ENCODE measurements around the gene AACS. TPM values are rescaled to one million over a fixed set of nuclear protein-coding genes. Genes with fewer than 3 reads are reported as not detected.
A peak's percentile ranks its signal among the peaks of the same experiment; 100 is the strongest.
"Not testable (repeated sequence)": the region's sequence is repeated elsewhere in the genome, so short reads cannot be mapped to it uniquely, and the experiment has no call there.

Gene AACS
- 16.0 and 16.3 TPM in 2 replicates for total RNA-seq (2014; rRNA removed)
- 19.4 TPM for polyA plus RNA-seq (2012)

GRCh38 chr12:125065021-125065918, at the start of gene AACS:
TSS of gene AACS (plus strand) at chr12:125065435. CDS start at chr12:125065585, 150 bp downstream.
- peak; percentile 59 for DNase-seq (ENCODE audit: low read depth)

GRCh38 chr12:125015680-125016310, 49.4 kb upstream of the AACS start:
- peak; percentile 50 for DNase-seq (ENCODE audit: low read depth)

GRCh38 chr12:125017801-125018200, 47.4 kb upstream of the AACS start:
- DNase-seq (ENCODE audit: low read depth): no peak

- DNase-seq (ENCODE audit: low read depth): no peak
These were observed 46.9 kb upstream of the AACS start for GRCh38 chr12:125018356-125018755.

GRCh38 chr12:125021096-125021495, 44.1 kb upstream of the AACS start:
- no peak for DNase-seq (ENCODE audit: low read depth)

- no peak for DNase-seq (ENCODE audit: low read depth)
These were observed 43.5 kb upstream of the AACS start for GRCh38 chr12:125021771-125022170.

- DNase-seq (ENCODE audit: low read depth): no peak
These were observed 42.2 kb upstream of the AACS start for GRCh38 chr12:125023065-125023464.

GRCh38 chr12:125024949-125025563, 40.2 kb upstream of the AACS start:
- DNase-seq (ENCODE audit: low read depth): no peak

- no peak for DNase-seq (ENCODE audit: low read depth)
These were observed 39.5 kb upstream of the AACS start for GRCh38 chr12:125025606-125026235.

GRCh38 chr12:125028106-125028505, 37.1 kb upstream of the AACS start:
- DNase-seq (ENCODE audit: low read depth): no peak

- peak; percentile 69 for DNase-seq (ENCODE audit: low read depth)
These were observed 35.4 kb upstream of the AACS start for GRCh38 chr12:125029761-125030358.

GRCh38 chr12:125031471-125031870, 33.8 kb upstream of the AACS start:
- DNase-seq (ENCODE audit: low read depth): not testable (repeated sequence)

- DNase-seq (ENCODE audit: low read depth): no peak
These were observed 32.6 kb upstream of the AACS start for GRCh38 chr12:125032466-125033152.

GRCh38 chr12:125033288-125033687, 31.9 kb upstream of the AACS start:
- DNase-seq (ENCODE audit: low read depth): no peak

GRCh38 chr12:125038976-125039625, 26.1 kb upstream of the AACS start:
- DNase-seq (ENCODE audit: low read depth): no peak

- DNase-seq (ENCODE audit: low read depth): no peak
These were observed 16.2 kb upstream of the AACS start for GRCh38 chr12:125049093-125049458.

- DNase-seq (ENCODE audit: low read depth): no peak
These were observed 14.8 kb upstream of the AACS start for GRCh38 chr12:125050446-125050845.

- DNase-seq (ENCODE audit: low read depth): no peak
These were observed 14.4 kb upstream of the AACS start for GRCh38 chr12:125050868-125051267.

- DNase-seq (ENCODE audit: low read depth): no peak
These were observed 11.4 kb upstream of the AACS start for GRCh38 chr12:125053821-125054220.

- DNase-seq (ENCODE audit: low read depth): no peak
These were observed 9.6 kb upstream of the AACS start for GRCh38 chr12:125055591-125055990.
